C4-2B (cell line): ENCODE data around the gene BARD1.

ENCODE experiments used
- CTCF ChIP-seq: fragments of 450-650 bp; conservative IDR thresholded peaks from 2 replicates; pipeline ENCODE4 v1.5.1; 2017; ENCODE audit warnings: mild to moderate bottlenecking
- ZFX ChIP-seq: fragments of 450-650 bp; IDR thresholded peaks from 2 replicates; pipeline ENCODE4 v1.6.1; 2017

GRCh38 chr2:214856137-214856536 lies 46.7 kb upstream of the BARD1 start:
- TF ChIP-seq CTCF (no peak), ZFX (no peak)
